ENCODE data around the gene ERCC2.

- TF ChIP-seq TARDBP (IDR thresholded peaks at IDR 0.05) (no peak), NFRKB (IDR thresholded peaks at IDR 0.05) (no peak), FOXK2 (IDR thresholded peaks at IDR 0.05) (no peak), FOXM1 (IDR thresholded peaks at IDR 0.05; ENCODE audit: borderline replicate concordance) (no peak), SUZ12 (IDR thresholded peaks at IDR 0.05) (no peak), CTBP1 (IDR thresholded peaks at IDR 0.05; ENCODE audit: borderline replicate concordance) (no peak), HDGF (IDR thresholded peaks at IDR 0.05; ENCODE audit: borderline replicate concordance) (no peak)
Measured at GRCh38 chr19:45352062-45352461, 18.3 kb downstream of the ERCC2 start.

Measured in HEK293T (cell line).